HL-60/S4 treated with phorbol 12-myristate 13-acetate at 8.2 ng/mL for 4 days and 3 days (cell line): Measurements from ENCODE around the gene UNC79.

ENCODE experiments used
- in situ Hi-C: fragments of 300-500 bp; cut with MboI; formaldehyde crosslinking; loops from 2 replicates; pipeline ENCODE4 v1.15.0; 2022; ENCODE audit warnings: low sequenced_read_pairs

UNC79 gene

DNA sequence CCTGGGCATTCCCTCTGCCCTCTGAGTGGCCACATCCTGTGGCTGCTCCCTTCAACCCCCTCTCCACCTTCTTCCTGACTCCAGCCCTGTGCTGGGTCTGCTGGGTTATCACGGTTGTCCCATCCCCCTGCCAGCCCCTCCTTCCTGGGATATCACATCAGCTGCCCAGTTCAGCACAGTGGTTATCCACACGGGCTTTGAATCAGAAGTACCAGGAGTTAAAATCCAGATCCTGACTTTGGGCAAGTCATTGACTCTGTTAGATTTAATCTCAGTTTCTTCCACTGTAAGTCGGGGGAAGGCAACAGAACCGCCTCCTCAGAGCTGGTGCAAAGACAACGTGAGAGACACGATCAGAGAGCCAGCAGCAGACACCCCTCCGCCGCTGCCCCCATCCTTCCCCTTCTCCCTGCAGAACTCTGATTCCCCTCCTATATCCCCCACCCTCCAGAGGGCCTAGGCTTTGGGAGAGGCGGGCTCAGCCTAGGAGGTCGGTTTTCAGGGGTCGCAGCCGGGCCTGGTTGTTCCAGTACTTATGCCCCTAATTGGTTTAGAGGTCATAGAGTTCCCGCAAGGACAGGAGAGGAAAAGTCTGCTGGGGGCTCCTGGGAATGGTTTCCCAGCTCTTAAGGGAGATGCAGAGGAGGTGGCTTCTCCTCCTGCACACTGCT lies 315.0 kb downstream of the UNC79 start:
- in situ Hi-C loops, result no loop called here

DNA sequence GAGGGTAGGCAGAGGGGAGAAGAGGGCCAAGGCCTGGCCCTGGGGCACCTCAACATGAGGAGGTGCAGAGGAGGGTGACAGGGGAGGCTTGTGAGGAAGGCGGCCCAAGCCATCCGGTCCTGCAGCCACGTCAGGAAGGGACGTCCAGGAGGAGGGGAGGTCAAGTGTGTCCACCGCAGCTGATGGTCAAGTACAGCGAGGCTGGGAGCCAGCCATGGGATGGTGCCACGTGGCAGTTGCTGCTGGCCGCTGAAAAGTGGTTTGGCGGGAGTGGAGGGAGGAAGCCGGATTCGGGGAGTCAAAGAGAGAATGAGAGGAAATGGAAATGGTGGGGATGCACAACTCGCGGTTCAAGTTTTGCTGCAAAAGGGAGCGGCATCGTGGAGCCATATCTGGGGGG lies 316.4 kb downstream of the UNC79 start:
- in situ Hi-C loops, result no loop called here

DNA sequence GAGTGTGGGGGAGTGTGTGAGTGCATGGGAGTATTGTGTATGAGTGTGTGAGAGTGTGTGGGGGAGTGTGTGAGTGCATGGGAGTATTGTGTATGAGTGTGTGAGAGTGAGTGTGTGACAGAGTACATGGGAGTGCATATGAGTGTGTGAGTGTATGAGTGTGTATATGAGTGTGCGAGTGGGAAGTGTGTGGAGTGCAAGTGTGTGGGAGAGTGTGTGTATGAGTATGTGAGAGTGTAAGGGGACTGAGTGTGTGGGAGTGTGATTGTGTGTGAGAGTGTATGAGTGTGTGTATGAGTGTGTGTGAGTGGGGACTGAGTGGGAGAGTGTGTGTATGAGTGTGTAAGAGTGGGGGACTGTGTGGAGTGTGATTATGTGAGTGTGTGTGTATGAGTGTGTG lies 316.8 kb downstream of the UNC79 start:
- in situ Hi-C loops, result no loop called here

DNA sequence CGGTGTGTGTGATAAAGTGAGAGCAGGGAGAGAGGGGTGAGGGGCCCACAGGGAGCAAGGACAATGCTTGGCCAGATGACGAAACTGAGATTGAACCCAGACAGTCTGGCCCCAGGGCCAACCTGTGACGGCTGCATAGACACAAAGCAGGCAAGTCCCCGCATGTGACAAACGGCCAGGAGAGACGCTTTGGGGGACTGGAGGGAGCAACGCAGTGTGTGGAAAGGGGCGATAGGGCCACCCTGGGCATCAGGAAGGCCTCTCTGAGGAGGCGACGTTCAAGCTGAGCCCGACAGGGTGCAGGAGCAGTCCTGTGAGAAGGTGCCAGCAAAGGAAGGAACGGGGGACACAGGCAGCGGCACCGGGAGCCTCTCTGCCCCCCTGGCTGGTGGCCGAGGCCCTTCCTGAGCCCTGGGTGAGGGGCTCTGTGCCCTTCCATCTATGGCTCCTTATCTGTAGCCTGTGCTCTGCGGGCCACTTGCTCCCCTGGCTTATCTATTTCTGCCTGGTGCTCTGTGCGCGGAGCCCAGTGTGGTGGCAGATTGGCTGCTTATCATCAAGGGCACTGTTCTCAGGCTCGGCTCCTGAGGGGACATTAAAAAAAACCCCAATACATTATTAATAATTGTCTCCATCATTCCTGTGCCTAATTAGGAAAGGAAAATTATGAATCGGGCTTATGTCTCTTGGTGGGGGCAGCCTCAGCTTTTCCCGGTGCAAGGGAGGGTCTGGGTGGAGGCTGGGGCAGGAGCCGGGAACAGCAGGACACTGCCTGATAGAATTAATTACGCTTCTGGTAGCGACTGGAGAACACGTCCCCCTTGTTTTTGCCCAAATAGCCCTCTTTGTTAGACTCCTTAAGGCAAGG lies 317.7 kb downstream of the UNC79 start:
- in situ Hi-C loops, result no loop called here

DNA sequence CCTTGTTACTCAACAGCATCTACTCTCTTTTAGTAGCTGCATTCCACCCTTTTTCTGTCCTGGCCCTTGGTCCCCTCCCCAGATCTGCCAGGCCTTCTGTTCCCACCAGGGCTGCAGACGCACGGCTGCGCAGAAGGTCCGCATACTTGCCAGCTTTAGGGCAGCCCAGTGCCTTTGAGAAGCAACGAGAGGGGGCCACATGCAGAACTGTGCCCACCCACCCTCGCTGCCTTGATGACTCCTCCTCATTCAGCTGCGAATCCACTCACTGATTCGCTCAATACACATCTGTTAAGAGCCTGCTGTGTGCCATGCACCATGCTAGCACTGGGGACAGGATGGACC lies 318.3 kb downstream of the UNC79 start:
- in situ Hi-C loops, result no loop called here

DNA sequence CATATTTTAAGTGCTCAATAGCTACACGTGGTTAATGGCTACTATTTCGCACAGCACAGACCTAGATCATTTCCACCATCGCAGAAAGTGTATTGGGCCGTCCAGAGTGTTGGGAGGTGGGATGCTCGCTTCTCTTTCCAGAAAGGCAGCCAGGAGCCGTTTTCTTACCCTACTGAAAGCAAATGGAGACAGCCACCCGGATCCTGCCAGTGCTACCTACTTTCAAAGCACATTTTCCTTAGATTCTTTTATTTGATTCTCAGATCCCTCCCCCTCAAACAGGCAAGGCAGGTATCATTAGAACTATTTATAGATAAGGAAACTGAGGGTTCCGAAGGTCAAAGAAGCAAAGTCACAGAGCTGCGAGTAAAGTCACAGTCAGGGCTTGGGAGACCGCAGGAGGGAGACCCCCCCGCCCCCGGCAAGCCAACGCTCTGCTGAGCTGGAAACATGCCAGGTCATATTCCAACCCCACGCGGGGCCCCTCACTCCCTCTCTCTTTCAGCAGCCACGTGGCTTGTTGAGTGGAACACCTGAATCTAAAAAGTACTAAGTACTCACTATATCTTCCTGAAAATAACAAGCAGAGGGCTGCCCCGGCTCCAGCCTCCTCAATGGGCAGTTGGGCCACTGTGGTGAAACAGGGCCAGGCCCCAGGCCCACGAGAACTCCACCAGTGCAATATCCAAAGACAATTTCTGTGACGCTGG lies 321.4 kb downstream of the UNC79 start:
- in situ Hi-C loops, result no loop called here

DNA sequence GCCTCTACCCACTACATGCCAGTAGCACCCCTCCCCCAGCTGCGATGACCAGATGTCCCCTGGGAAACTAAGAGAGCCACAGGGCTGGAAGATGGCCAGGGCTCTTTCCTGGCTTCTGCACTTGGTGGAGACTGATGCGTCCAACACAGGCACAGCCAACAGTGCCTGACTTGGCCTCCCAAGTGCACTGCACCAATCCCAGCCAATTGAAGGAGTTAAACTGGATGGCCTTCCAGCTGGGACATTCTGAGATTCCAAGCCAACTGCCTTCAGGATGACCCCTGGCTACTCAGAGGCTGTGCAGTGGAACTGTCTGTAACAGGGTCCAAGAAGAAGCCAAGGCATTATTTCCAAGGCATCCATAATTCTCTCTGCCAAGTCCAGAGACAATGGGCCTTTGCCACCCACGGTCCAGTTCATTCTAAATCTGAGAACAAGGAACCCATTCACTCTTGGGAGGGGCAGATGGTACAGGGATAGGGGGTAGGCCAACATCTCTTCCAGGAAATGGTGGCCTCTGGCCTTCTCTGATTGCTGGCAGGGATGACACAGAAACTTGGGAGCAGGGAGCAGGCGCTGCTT lies 322.3 kb downstream of the UNC79 start:
- in situ Hi-C loops, result no loop called here

DNA sequence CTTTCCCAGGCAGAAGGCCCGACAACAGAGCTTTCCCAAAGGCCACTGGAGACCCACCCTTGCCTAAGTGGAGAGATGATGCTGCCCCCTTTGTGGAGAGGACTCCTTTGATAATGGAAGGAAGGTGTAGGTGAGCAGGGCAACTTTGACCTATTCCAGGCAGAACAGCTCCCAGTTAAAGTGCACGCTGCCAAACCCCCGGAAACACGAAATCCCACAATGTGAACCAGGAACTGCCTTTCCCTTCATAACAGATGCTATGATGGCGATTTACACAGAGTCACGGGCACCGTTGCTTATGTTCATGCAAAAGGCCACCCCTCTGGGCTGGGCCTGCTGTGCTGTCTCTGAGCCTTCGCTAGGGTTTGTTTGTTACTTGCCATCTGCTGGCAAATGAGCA lies 322.9 kb downstream of the UNC79 start:
- in situ Hi-C loops, result no loop called here

DNA sequence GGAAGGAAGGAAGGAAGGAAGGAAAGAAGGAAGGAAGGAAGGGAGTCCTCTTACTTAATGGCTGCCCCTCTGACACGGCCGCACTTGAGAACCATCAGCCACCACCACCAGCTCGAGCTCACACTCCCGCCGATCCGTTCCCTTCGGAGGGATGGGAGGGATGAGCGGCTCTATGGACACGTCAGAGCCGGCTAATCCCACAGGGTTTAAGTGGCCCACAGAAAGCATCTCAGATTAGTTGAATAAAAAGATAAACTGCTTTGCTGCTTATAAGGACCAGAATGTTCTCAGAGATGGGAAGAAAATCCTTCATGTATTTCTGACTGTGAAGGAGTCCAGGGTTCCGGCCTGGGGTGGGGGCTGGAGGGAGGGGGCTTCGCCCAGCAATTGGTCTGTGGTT lies 326.5 kb downstream of the UNC79 start:
- in situ Hi-C loops, result no loop called here
